K562 (cell line): ENCODE results near the gene TMEM132D. TPM values are rescaled to one million over a fixed set of nuclear protein-coding genes. Genes with fewer than 3 reads are reported as not detected.

Experiments
- ATAC-seq: fragments of 200-7000 bp; cut with Tn5 transposase; 3 replicates; pipeline ENCODE4 v1.9.1; 2020; ENCODE audit warnings: moderate library complexity
- BruUV-seq: library from RNA; stranded (reverse); fragments of 400-500 nt; replicated peaks from 2 replicates; lab custom pipeline; 2021; lab: Mats Ljungman, UMichigan
- CTCF ChIA-PET: fragments of 300-600 bp; formaldehyde crosslinking; extraction: SDS; loops from one replicate; lab custom pipeline; 2021; ENCODE audit warnings: low intra/inter-chr PET ratio; lab: Yijun Ruan, JAX
- POLR2A ChIA-PET: fragments of 300-600, 350-650 bp; sonication (Branson Sonifier 250); formaldehyde crosslinking; extraction: SDS; loops from one replicate; lab custom pipeline; 2021; ENCODE audit warnings: antibody characterized with exemption, inconsistent platforms; lab: Yijun Ruan, JAX
- DNase-seq, 4 experiments: peaks; one replicate each; pipeline versions ENCODE4 v3.0.0 to v3.0.0-alpha.2; 2011 to 2018; ENCODE audit warnings: low spot score in 3 of 4, mixed read lengths in 3 of 4; ENCODE audit errors: extremely low read depth in 1 of 4
- FAIRE-seq: peaks from 2 replicates; lab custom pipeline; 2011; peaks lifted over from hg19 to GRCh38; lab: Jason Lieb, UNC
- H2AFZ ChIP-seq: 2 replicates; pipeline ENCODE4 v1.6.0; 2011; ENCODE audit warnings: low read depth, low read length, control low read depth, inconsistent platforms
- H3K27ac ChIP-seq: fragments of 200-600 bp; 3 replicates; pipeline ENCODE4 v1.8.0; 2011; ENCODE audit warnings: low read depth, mild to moderate bottlenecking, control low read depth, inconsistent platforms, low read length, moderate library complexity, mixed read lengths; ENCODE audit errors: extremely low read depth
- H3K27me3 ChIP-seq, 2 experiments: fragments of 300-600 bp in 1 of 2; 2 replicates in 1 of 2; 3 replicates in 1 of 2; pipeline versions ENCODE4 v1.6.0 to v1.8.0; 2011; ENCODE audit warnings: inconsistent platforms in 2 of 2, low read length in 2 of 2, mild to moderate bottlenecking in 1 of 2, mixed read lengths in 1 of 2, moderate library complexity in 1 of 2; ENCODE audit not compliant: control insufficient read depth in 2 of 2, insufficient read depth in 2 of 2
- H3K36me3 ChIP-seq: fragments of 300-600 bp; 3 replicates; pipeline ENCODE4 v1.8.0; 2011; ENCODE audit warnings: mild to moderate bottlenecking, low read length, inconsistent platforms; ENCODE audit not compliant: control insufficient read depth, insufficient read depth
- H3K4me1 ChIP-seq, 2 experiments: fragments of 200-600 bp in 1 of 2; replicated peaks in 1 of 2; 2 replicates in 1 of 2; 3 replicates in 1 of 2; pipeline versions ENCODE4 v1.5.1 to v1.8.0; 2011; ENCODE audit warnings: inconsistent platforms in 2 of 2, low read length in 2 of 2, mild to moderate bottlenecking in 1 of 2, mixed read lengths in 1 of 2, moderate library complexity in 1 of 2; ENCODE audit not compliant: control insufficient read depth in 2 of 2, insufficient read depth in 2 of 2
- H3K4me2 ChIP-seq: 2 replicates; pipeline ENCODE4 v1.6.1; 2011; ENCODE audit warnings: low read length, control low read depth, inconsistent platforms, mixed read lengths; ENCODE audit not compliant: insufficient read depth
- H3K4me3 ChIP-seq: fragments of 200-600 bp; sonication (generic), shearing (Covaris generic); 2 replicates; pipeline ENCODE4 v1.5.1; 2016; ENCODE audit warnings: control low read depth, inconsistent platforms
- H3K79me2 ChIP-seq: fragments of 200-600 bp; 3 replicates; pipeline ENCODE4 v1.8.0; 2011; ENCODE audit warnings: low read length, inconsistent platforms; ENCODE audit not compliant: control insufficient read depth, insufficient read depth
- H3K9ac ChIP-seq, 2 experiments: 2 replicates each; pipeline versions ENCODE4 v1.6.0 to v1.6.1; 2011; ENCODE audit warnings: low read depth in 2 of 2, low read length in 2 of 2, control low read depth in 1 of 2, inconsistent platforms in 1 of 2, mild to moderate bottlenecking in 1 of 2, mixed read lengths in 1 of 2; ENCODE audit not compliant: insufficient read depth in 1 of 2
- H3K9me1 ChIP-seq: one replicate; pipeline ENCODE4 v1.6.0; 2011; ENCODE audit warnings: inconsistent platforms, mild to moderate bottlenecking, low read length, moderate library complexity; ENCODE audit not compliant: control insufficient read depth, insufficient read depth
- H3K9me3 ChIP-seq: replicated peaks from 2 replicates; pipeline ENCODE4 v1.5.1; 2011; ENCODE audit warnings: low read depth, low read length, inconsistent platforms; ENCODE audit not compliant: control insufficient read depth, insufficient read depth
- H4K20me1 ChIP-seq: replicated peaks from 2 replicates; pipeline ENCODE4 v1.6.1; 2011; ENCODE audit warnings: low read length, inconsistent platforms, mixed read lengths; ENCODE audit not compliant: control insufficient read depth, insufficient read depth
- CBX8 ChIP-seq: fragments of 200-600 bp; sonication (generic); IDR thresholded peaks from 2 replicates; pipeline ENCODE4 v1.6.1; 2012; ENCODE audit warnings: borderline replicate concordance, mixed run types, low read depth, mild to moderate bottlenecking, moderate library complexity, mixed read lengths, low read length, control low read depth, inconsistent platforms; ENCODE audit not compliant: poor library complexity, severe bottlenecking; ENCODE audit errors: extremely low read depth
- E2F5 ChIP-seq: sonication (generic); formaldehyde crosslinking; IDR thresholded peaks from 2 replicates; pipeline ENCODE4 v1.8.0; 2022; ENCODE audit warnings: mild to moderate bottlenecking, missing genetic modification reagents
- ETV5 ChIP-seq: sonication (generic); formaldehyde crosslinking; IDR thresholded peaks from 2 replicates; pipeline ENCODE4 v1.4.0; 2020; ENCODE audit warnings: low read depth, mild to moderate bottlenecking, missing genetic modification reagents
- FOS ChIP-seq: IDR thresholded peaks from 3 replicates; pipeline ENCODE4 v1.6.1; 2011; ENCODE audit not compliant: insufficient read length; ENCODE audit errors: extremely low read depth
- GATA2 ChIP-seq: sonication (generic); formaldehyde crosslinking; IDR thresholded peaks from 2 replicates; pipeline ENCODE4 v1.4.0; 2020; ENCODE audit warnings: mild to moderate bottlenecking, missing genetic modification reagents
- HOMEZ ChIP-seq: fragments of 250-450 bp; sonication (Bioruptor Pico); IDR thresholded peaks from 2 replicates; pipeline ENCODE4 v1.4.0; 2020; ENCODE audit warnings: mild to moderate bottlenecking, moderate library complexity
- HSF4 ChIP-seq: fragments of 250-450 bp; sonication (Bioruptor Pico); IDR thresholded peaks from 2 replicates; pipeline ENCODE4 v2.1.2; 2022; ENCODE audit warnings: mild to moderate bottlenecking, moderate library complexity, borderline replicate concordance
- IRF9 ChIP-seq: fragments of 450-650 bp; IDR thresholded peaks from 2 replicates; pipeline ENCODE4 v1.6.1; 2016; ENCODE audit warnings: missing biosample characterization, missing genetic modification characterization
- NFE2L1 ChIP-seq: fragments of 450-650 bp; IDR thresholded peaks from 2 replicates; pipeline ENCODE4 v1.6.1; 2016; ENCODE audit warnings: missing genetic modification characterization, low read depth, mild to moderate bottlenecking, missing compliant biosample characterization, moderate library complexity, borderline replicate concordance
- RBFOX2 ChIP-seq: fragments of 200-400 bp; formaldehyde crosslinking; IDR thresholded peaks from 2 replicates; pipeline ENCODE4 v1.6.1; 2017; ENCODE audit warnings: low read depth, mild to moderate bottlenecking, low read length, moderate library complexity
- SMAD4 ChIP-seq: fragments of 250-450 bp; sonication (Bioruptor Pico); conservative IDR thresholded peaks from 2 replicates; pipeline ENCODE4 v1.8.0; 2021; ENCODE audit warnings: inconsistent platforms, mild to moderate bottlenecking, moderate library complexity
- SMC3 ChIP-seq: conservative IDR thresholded peaks from 2 replicates; pipeline ENCODE4 v1.6.1; 2011; ENCODE audit warnings: low read depth, low read length, improper control_type of control experiment; ENCODE audit not compliant: insufficient read depth
- ZBTB5 ChIP-seq: fragments of 450-650 bp; IDR thresholded peaks from 2 replicates; pipeline ENCODE4 v1.6.1; 2017; ENCODE audit warnings: antibody characterized with exemption
- ZNF707 ChIP-seq: fragments of 250-450 bp; sonication (Bioruptor Pico); conservative IDR thresholded peaks from 2 replicates; pipeline ENCODE4 v1.8.0; 2022; ENCODE audit warnings: inconsistent platforms, mild to moderate bottlenecking, moderate library complexity
- WGBS: fragments of 100-300 bp; shearing (Covaris generic); methylation state at CpG from one replicate; pipeline ENCODE4 v1.1.6; 2016; ENCODE audit warnings: low coverage, mixed read lengths; ENCODE audit not compliant: insufficient coverage; ENCODE audit errors: missing lambda C conversion rate; 5-methylcytosine and 5-hydroxymethylcytosine counted together
- in situ Hi-C: fragments of 300-500 bp; cut with MboI; formaldehyde crosslinking; loops from 4 replicates; pipeline ENCODE4 v1.15.0; 2018; ENCODE audit warnings: inconsistent platforms, mixed read lengths
- intact Hi-C: fragments of 100-400 bp; cut with micrococcal nuclease; formaldehyde crosslinking; loops from 2 replicates; pipeline ENCODE4 v1.14.2; 2022
- polyA plus RNA-seq, 8 experiments: library from polyadenylated mRNA; depleted of rRNA in 4 of 8; stranded (reverse) in 5 of 8; unstranded in 3 of 8; fragments of >200 nt; fragmentation: Nextera tagmentation in 2 of 8; fragmentation: Illumina TruSeq in 1 of 8; extraction: Ambion mirVana in 2 of 8; extraction: Trizol in 1 of 8; gene quantifications; 2 replicates each; pipeline versions ENCODE4 v1.2.1 to v1.2.3, GENCODE V29; 2011 to 2014; ENCODE audit warnings: inconsistent platforms in 1 of 8, missing spikeins in 1 of 8
- total RNA-seq, 7 experiments: library from RNA; depleted of rRNA in 6 of 7; stranded (reverse); fragments of >200 nt in 6 of 7; fragmentation: Illumina TruSeq in 2 of 7; extraction: Trizol in 2 of 7; gene quantifications; 2 replicates each; pipeline versions ENCODE4 v1.2.1 to v1.2.3, GENCODE V29; 2011 to 2021; ENCODE audit warnings: low replicate concordance in 1 of 7

TMEM132D gene
- total and polyA plus RNA-seq, 9 of the 15 experiments (the other 6 are each of a cell fraction or from before 2014, with no cell fraction given): not detected

GRCh38 chr12:129161511-129161910 is 742.3 kb downstream of the TMEM132D start:
- H3K27me3 ChIP-seq: peaks cover 0 to 4% of the 10 kb centered on the region in 2 experiments; a peak in 1 of 5 replicates
- no peak overlapping the region for H3K4me2 ChIP-seq
- H3K9me3 ChIP-seq: no peaks in the 10 kb centered on the region
- H4K20me1 ChIP-seq: no peaks in the 10 kb centered on the region
- ATAC-seq (no peak), DNase-seq (no peak), FAIRE-seq (no peak)
- no peak overlapping the region for H3K4me3 ChIP-seq
- H3K27ac ChIP-seq: no peak overlapping the region
- ChIA-PET POLR2A (no interaction called here), CTCF (no interaction called here)
- in situ Hi-C loops: no loop called here
- no TSS peak for BruUV-seq
- H2AFZ ChIP-seq: no peak overlapping the region
- intact Hi-C loops: no loop called here
- no peak overlapping the region for H3K9ac ChIP-seq
- no peaks in the 10 kb centered on the region for H3K36me3 ChIP-seq
- no peaks in the 10 kb centered on the region for H3K79me2 ChIP-seq
- 0% methylated on average over 4 of the region's 4 CpGs for WGBS
- H3K9me1 ChIP-seq: no peaks in the 10 kb centered on the region
- H3K4me1 ChIP-seq: no peaks in the 10 kb centered on the region
- no peak for TF ChIP-seq ZNF707 (CRISPR knock-in tag)
- TF ChIP-seq SMC3: no peak
- TF ChIP-seq SMAD4 (CRISPR knock-in tag): no peak
- no peak for TF ChIP-seq ETV5 (CRISPR knock-in tag)
- TF ChIP-seq IRF9 (tag): no peak
- TF ChIP-seq HOMEZ (CRISPR knock-in tag): no peak
- no peak for TF ChIP-seq CBX8
- TF ChIP-seq NFE2L1 (tag): no peak
- TF ChIP-seq HSF4 (CRISPR knock-in tag): no peak
- no peak for TF ChIP-seq ZBTB5
- no peak for TF ChIP-seq RBFOX2
- no peak for TF ChIP-seq GATA2 (CRISPR knock-in tag)
- TF ChIP-seq E2F5: no peak
- TF ChIP-seq FOS: no peak
